ENCODE measurements around the gene DFFB. TPM values are rescaled to one million over a fixed set of nuclear protein-coding genes. Genes with fewer than 3 reads are reported as not detected.

The DFFB gene, protein sequence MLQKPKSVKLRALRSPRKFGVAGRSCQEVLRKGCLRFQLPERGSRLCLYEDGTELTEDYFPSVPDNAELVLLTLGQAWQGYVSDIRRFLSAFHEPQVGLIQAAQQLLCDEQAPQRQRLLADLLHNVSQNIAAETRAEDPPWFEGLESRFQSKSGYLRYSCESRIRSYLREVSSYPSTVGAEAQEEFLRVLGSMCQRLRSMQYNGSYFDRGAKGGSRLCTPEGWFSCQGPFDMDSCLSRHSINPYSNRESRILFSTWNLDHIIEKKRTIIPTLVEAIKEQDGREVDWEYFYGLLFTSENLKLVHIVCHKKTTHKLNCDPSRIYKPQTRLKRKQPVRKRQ
- total RNA-seq (2022; extraction: Qiagen RNA extraction; ENCODE audit: low read depth), result 2.9 to 4.1 TPM (median 3.9 TPM) in 5 replicates

DNA sequence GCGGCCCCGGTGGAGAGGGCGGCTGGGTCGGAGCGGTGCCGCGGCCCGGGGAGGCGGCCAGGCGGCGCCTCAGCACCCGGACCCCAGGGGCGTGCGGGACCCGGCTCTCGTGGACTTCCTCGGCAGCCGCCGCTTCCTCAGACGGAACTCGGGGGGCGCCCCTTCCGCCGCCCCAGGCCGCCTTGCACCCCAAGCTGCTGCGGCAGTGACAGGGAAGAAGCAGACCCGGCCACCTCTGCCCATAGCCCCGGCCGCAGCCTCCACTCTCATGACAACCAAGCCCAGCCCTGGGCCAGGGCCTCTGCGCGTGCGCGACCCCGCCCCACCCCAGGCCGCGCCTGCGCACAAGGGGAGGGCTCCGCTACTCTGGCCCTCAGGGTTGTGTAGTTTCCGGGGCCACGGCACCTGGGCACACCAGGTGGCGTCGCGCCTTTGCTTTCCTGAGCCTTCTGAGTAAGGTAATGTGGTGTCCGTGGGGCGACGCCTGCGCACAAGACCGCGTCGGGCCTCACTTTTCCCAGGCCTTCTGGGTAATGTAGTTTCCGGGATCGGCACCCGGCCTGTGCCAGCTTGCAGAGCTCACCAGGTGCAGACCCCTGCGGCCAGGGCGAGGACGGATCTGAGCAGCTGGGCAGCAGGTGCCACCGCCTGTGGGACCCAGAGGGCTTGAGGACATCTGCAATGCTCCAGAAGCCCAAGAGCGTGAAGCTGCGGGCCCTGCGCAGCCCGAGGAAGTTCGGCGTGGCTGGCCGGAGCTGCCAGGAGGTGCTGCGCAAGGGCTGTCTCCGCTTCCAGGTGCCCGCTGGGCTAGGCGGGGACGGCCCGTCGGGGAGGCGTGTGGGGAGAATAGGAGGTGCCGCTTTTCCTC, at the start of gene DFFB, which contains the start of gene CEP104:
DFFB (plus strand) TSS at position 554 of the 868 bp plus-strand sequence; CDS start at position 682, 128 bp downstream.
CEP104 (minus strand) TSS at position 289 of the 868 bp plus-strand sequence. CDS start 4,804 bp downstream, outside the sequence.

DNA sequence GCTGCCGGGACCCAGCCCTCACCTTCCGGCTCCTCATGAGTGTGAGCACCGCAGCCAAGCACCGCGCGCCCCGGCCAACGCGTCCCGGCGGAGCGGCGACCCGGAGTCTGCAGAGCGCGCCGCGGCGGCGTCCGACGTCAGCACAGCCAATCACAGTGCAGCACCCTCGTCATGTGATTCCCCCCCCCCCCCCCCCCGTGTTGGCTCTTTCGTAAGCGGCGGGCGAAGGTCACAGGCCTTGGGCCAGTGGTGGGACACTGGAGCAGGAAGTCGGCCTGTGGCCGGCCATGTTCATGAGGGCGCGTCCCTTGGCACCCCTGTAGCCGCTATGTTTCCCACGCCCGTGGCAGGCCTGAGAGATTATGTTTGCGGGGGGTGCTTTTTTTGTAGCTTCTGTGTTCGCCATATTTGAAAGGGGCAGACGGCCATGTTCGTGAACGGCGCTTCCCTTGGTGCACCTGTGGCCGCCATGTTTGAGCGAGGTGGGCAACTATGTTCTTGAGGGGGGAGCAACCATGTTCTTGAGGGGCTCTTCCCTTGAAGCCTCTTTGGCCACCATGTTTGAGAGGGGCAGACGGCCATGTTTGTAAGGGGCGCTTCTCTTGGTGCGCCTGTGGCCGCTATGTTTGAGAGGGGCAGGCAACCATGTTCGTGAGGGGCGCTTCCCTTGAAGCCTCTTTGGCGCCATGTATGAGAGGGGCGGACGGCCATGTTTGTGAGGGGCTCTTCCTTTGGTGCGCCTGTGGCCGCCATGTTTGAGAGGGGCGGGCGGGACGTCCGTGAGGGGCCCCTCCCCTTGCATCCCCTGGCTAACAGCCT, 43.1 kb downstream of the DFFB start, which contains the start of gene C1orf174:
C1orf174 (minus strand) TSS at position 123 of the 819 bp plus-strand sequence; CDS start at position 37, 86 bp downstream.

Other genes starting within 250 kb of the DFFB start
- gene MEGF6, start 246.0 kb upstream of the DFFB start, total RNA-seq (2022; extraction: Qiagen RNA extraction; ENCODE audit: low read depth), result 5.0 to 13.2 TPM (median 9.8 TPM) in 5 replicates
- gene TPRG1L, start 232.5 kb upstream of the DFFB start, total RNA-seq (2022; extraction: Qiagen RNA extraction; ENCODE audit: low read depth), result 22.5 to 26.7 TPM (median 25.9 TPM) in 5 replicates
- gene WRAP73, start 207.4 kb upstream of the DFFB start, total RNA-seq (2022; extraction: Qiagen RNA extraction; ENCODE audit: low read depth), result 14.2 to 20.9 TPM (median 18.6 TPM) in 5 replicates
- gene TP73, start 205.0 kb upstream of the DFFB start, total RNA-seq (2022; extraction: Qiagen RNA extraction; ENCODE audit: low read depth), result 0.33 to 0.64 TPM (median 0.47 TPM) in 5 replicates
- not detected in 5 replicates for gene CCDC27, start 105.0 kb upstream of the DFFB start, total RNA-seq (2022; extraction: Qiagen RNA extraction; ENCODE audit: low read depth)
- 1.1 to 2.1 TPM (median 1.4 TPM) in 4 of 5 replicates, not detected in the other for gene SMIM1, start 84.7 kb upstream of the DFFB start, total RNA-seq (2022; extraction: Qiagen RNA extraction; ENCODE audit: low read depth)
- gene LRRC47, start 61.0 kb upstream of the DFFB start, total RNA-seq (2022; extraction: Qiagen RNA extraction; ENCODE audit: low read depth), result 32.1 to 38.0 TPM (median 34.4 TPM) in 5 replicates
- 13.7 to 21.0 TPM (median 16.8 TPM) in 5 replicates for gene CEP104, start 265 bp upstream of the DFFB start, total RNA-seq (2022; extraction: Qiagen RNA extraction; ENCODE audit: low read depth)
- 20.4 to 24.7 TPM (median 24.0 TPM) in 5 replicates for gene C1orf174, start 42.8 kb downstream of the DFFB start, total RNA-seq (2022; extraction: Qiagen RNA extraction; ENCODE audit: low read depth)